H1 (cell line): Measurements from ENCODE around the gene SH2D4B. TPM values are rescaled to one million over a fixed set of nuclear protein-coding genes. Genes with fewer than 3 reads are reported as not detected.

Source experiments
- BRCA1 ChIP-seq: IDR thresholded peaks from 2 replicates; pipeline ENCODE4 v1.6.1; 2012; ENCODE audit warnings: low read depth, low read length, improper control_type of control experiment
- MAFK ChIP-seq: IDR thresholded peaks from 2 replicates; pipeline ENCODE4 v1.6.1; 2012; ENCODE audit warnings: low read depth, mild to moderate bottlenecking, improper control_type of control experiment, low read length
- RBBP5 ChIP-seq: IDR thresholded peaks from 2 replicates; pipeline ENCODE4 v1.7.1; 2012; ENCODE audit warnings: low read depth, mild to moderate bottlenecking, inconsistent platforms, low read length, moderate library complexity, borderline replicate concordance
- polyA plus RNA-seq, 7 experiments: library from polyadenylated mRNA; depleted of rRNA in 3 of 7; stranded (reverse) in 5 of 7; unstranded in 2 of 7; fragments of >200 nt in 5 of 7; fragments of 200-250 nt in 2 of 7; gene quantifications; 1 replicate in 5 of 7; 2 replicates in 1 of 7; 4 replicates in 1 of 7; pipeline versions ENCODE4 v1.2.1 to v1.2.3, GENCODE V29; 2011 to 2013; ENCODE audit warnings: missing spikeins in 2 of 7, mixed read lengths in 2 of 7
- total RNA-seq: library from RNA; stranded (reverse); fragmentation: NEBNext Ultra II Directional; extraction: Animal tissue kit (Norgen Biotek cat#: 25700); gene quantifications from 2 replicates; pipeline ENCODE4 v1.2.1, GENCODE V29; 2021
- TF ChIP-seq, protein P1 (sequence below): IDR thresholded peaks from 2 replicates; pipeline ENCODE4 v1.6.1; 2012; ENCODE audit warnings: inconsistent platforms

SH2D4B gene
- total and polyA plus RNA-seq, 2 of the 8 experiments (the other 6 are each of a cell fraction or from before 2014, with no cell fraction given) = 0.06 to 0.13 TPM

DNA sequence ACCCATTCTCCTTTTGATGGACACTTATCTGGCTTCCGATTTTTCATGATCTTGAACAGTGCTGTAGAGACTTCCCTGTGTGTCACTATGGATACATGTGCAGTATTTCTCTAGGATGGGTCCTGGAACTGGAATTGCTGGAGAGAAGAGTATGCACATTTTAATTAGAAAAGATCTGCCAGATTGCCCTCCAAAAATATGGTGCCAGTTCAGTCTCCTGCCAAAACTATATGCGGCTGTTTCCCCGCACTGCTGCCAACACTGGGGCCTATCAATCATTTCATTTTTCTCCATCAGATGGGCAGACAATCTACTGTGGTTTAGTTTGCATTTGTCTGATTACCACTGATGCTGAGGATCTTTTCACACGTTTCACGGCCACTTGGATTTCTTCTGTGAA is 105.0 kb downstream of the SH2D4B start (continued):
- TF ChIP-seq BRCA1 (no peak), MAFK (no peak), RBBP5 (no peak)
- TF ChIP-seq, protein P1, sequence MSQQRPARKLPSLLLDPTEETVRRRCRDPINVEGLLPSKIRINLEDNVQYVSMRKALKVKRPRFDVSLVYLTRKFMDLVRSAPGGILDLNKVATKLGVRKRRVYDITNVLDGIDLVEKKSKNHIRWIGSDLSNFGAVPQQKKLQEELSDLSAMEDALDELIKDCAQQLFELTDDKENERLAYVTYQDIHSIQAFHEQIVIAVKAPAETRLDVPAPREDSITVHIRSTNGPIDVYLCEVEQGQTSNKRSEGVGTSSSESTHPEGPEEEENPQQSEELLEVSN = no peak
- TF ChIP-seq, all 59 proteins: peak for 0
